Spleen (tissue), 11 donors: Measurements from ENCODE around the gene ZNF732. TPM values are rescaled to one million over a fixed set of nuclear protein-coding genes. Genes with fewer than 3 reads are reported as not detected.
A peak's percentile ranks its signal among the peaks of the same experiment; 100 is the strongest.
"Not testable (repeated sequence)": the region's sequence is repeated elsewhere in the genome, so short reads cannot be mapped to it uniquely, and the experiment has no call there.

Source experiments
- DNase-seq: peaks from one replicate; pipeline ENCODE4 v3.0.0-alpha.2; 2020
- H3K27ac ChIP-seq, 8 donors: fragments of 200-600 bp; sonication (generic) in 7 of 8; 1 replicate in 4 of 8; 2 replicates in 4 of 8; pipeline versions ENCODE4 v1.5.0 to v1.8.0; 2016 to 2021; ENCODE audit warnings: inconsistent platforms in 4 of 8, mild to moderate bottlenecking in 4 of 8, moderate library complexity in 1 of 8
- H3K27me3 ChIP-seq, 7 donors: fragments of 200-600 bp; sonication (generic) in 6 of 7; replicated peaks in 1 of 7; 1 replicate in 4 of 7; 2 replicates in 3 of 7; pipeline versions ENCODE4 v1.5.0 to v1.8.0; 2016 to 2021; ENCODE audit warnings: inconsistent platforms in 3 of 7, mild to moderate bottlenecking in 1 of 7
- H3K36me3 ChIP-seq, 6 donors: fragments of 200-600 bp; sonication (generic) in 5 of 6; 1 replicate in 4 of 6; 2 replicates in 2 of 6; pipeline versions ENCODE4 v1.5.0 to v1.8.0; 2016 to 2021; ENCODE audit warnings: inconsistent platforms in 2 of 6
- H3K4me1 ChIP-seq, 6 donors: fragments of 200-600 bp; sonication (generic) in 5 of 6; 1 replicate in 3 of 6; 2 replicates in 3 of 6; pipeline versions ENCODE4 v1.5.0 to v1.8.0; 2016 to 2021; ENCODE audit warnings: inconsistent platforms in 3 of 6
- H3K4me3 ChIP-seq, 8 donors: fragments of 200-600 bp; sonication (generic) in 7 of 8; 1 replicate in 4 of 8; 2 replicates in 4 of 8; pipeline versions ENCODE4 v1.5.0 to v1.8.0; 2016 to 2021; ENCODE audit warnings: inconsistent platforms in 4 of 8, mild to moderate bottlenecking in 4 of 8, moderate library complexity in 2 of 8
- H3K9me3 ChIP-seq, 8 donors: fragments of 200-600 bp; sonication (generic) in 7 of 8; 1 replicate in 4 of 8; 2 replicates in 4 of 8; pipeline versions ENCODE4 v1.5.0 to v1.8.0; 2016 to 2021; ENCODE audit warnings: inconsistent platforms in 4 of 8
- CTCF ChIP-seq, 11 experiments: fragments of 200-600 bp in 7 of 11; fragments of 450-650 bp in 4 of 11; sonication (generic) in 4 of 11; IDR thresholded peaks in 8 of 11; conservative IDR thresholded peaks in 3 of 11; 1 replicate in 7 of 11; 2 replicates in 4 of 11; pipeline versions ENCODE4 v1.4.0 to v1.8.0; 2016 to 2021; ENCODE audit warnings: antibody characterized with exemption in 11 of 11, inconsistent platforms in 4 of 11, mild to moderate bottlenecking in 1 of 11
- POLR2A ChIP-seq, 3 donors: fragments of 450-650 bp; IDR thresholded peaks; one replicate each; pipeline ENCODE4 v1.5.1; 2017; ENCODE audit warnings: antibody characterized with exemption in 3 of 3, mild to moderate bottlenecking in 1 of 3
- POLR2AphosphoS5 ChIP-seq, 3 donors: sonication (generic); formaldehyde crosslinking; IDR thresholded peaks; one replicate each; pipeline ENCODE4 v1.5.1; 2017; ENCODE audit warnings: antibody characterized with exemption in 3 of 3
- WGBS, 5 donors: extraction: QIAGEN DNeasy Blood & Tissue Kit in 3 of 5; methylation state at CpG; one replicate each; pipeline versions ENCODE4 v1.1.5 to v1.1.7; 2013 to 2018; 5-methylcytosine and 5-hydroxymethylcytosine counted together
- intact Hi-C: fragments of 100-400 bp; cut with DNase I; formaldehyde crosslinking; loops from one replicate; pipeline ENCODE4 v1.15.0; 2023; ENCODE audit warnings: low total_unique reads
- polyA plus RNA-seq, 3 donors: library from polyadenylated mRNA; stranded (reverse); fragments of 200-250 nt; gene quantifications; one replicate each; pipeline ENCODE4 v1.2.1, GENCODE V29; 2013
- total RNA-seq, 7 donors: library from RNA; depleted of rRNA in 3 of 7; stranded (reverse); fragments of >200 nt in 3 of 7; fragmentation: NEBNext Ultra II Directional in 4 of 7; extraction: Animal tissue kit (Norgen Biotek cat#: 25700) in 4 of 7; gene quantifications; one replicate each; pipeline versions ENCODE4 v1.1.0 to v1.2.1, GENCODE V29; 2016 to 2021
- donor health status: healthy with polysubstance abuse.
- donor health status: DM: no; HTN: no; CAD: no; lungs with moderate emphysema.
- donor health status: DM: no; HTN: no; CAD: no.
- donor health status: Bipolar disorder and iron deficiency.
- donor health status: healthy.
- donor health status: DM: no; HTN: no; CAD: no.
- donor health status: DM: yes; HTN: yes; CAD: no.

The ZNF732 gene
- total and polyA plus RNA-seq, 10 donors = 0.10 to 0.28 (median 0.18) TPM; not detected in 6

DNA sequence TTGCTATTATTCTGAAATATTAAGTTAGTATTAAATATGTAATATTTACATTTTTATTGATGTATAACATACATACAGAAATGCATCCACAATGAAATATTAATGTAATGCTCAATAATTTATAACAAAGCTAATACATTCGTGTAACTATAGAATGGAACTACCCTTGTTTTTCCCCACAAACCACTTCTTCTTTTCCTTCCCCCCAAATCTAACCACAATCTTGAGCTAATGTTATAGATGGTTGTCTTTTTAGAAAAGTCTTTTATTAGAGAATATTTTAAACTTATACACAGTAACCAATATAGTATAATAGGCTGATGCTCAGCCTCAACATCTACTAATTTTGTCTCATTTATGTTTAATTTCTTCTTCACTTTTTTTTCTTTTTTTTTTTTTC lies 4.5 kb upstream of the ZNF732 start:
- H3K36me3 ChIP-seq = no peaks in the 10 kb centered on the region
- no peak overlapping the region for H3K27ac ChIP-seq
- no peak for TF ChIP-seq POLR2A (IDR thresholded peaks at IDR 0.05)
- no peak for TF ChIP-seq CTCF (IDR thresholded peaks at IDR 0.05 in 8 of 11, conservative IDR thresholded peaks at IDR 0.05 in 3 of 11)
- no peak for TF ChIP-seq POLR2AphosphoS5 (IDR thresholded peaks at IDR 0.05)
- WGBS, 5 donors = 31 to 47% (median 33%) methylated on average over 1 of the region's 1 CpG
- no peak for DNase-seq
- peaks cover 0 to 97% (median 75%) of the 10 kb centered on the region in 8 donors for H3K9me3 ChIP-seq
- peaks cover 0 to 7% (median 0%) of the 10 kb centered on the region in 7 donors for H3K27me3 ChIP-seq
- intact Hi-C loops = no loop called here
- H3K4me1 ChIP-seq = peaks cover 0 to 6% (median 0%) of the 10 kb centered on the region in 6 donors
- H3K4me3 ChIP-seq = no peak overlapping the region

GRCh38 chr4:306551-306961 lies 1.3 kb upstream of the ZNF732 start:
- peaks cover 0 to 6% (median 0%) of the 10 kb centered on the region in 6 donors for H3K4me1 ChIP-seq
- TF ChIP-seq CTCF (IDR thresholded peaks at IDR 0.05 in 8 of 11, conservative IDR thresholded peaks at IDR 0.05 in 3 of 11) = no peak
- TF ChIP-seq POLR2A (IDR thresholded peaks at IDR 0.05) = no peak
- no peak for TF ChIP-seq POLR2AphosphoS5 (IDR thresholded peaks at IDR 0.05)
- no peak for DNase-seq
- no peak overlapping the region for H3K27ac ChIP-seq
- no peak overlapping the region for H3K4me3 ChIP-seq
- peaks cover 0 to 22% (median 0%) of the 10 kb centered on the region in 7 donors for H3K27me3 ChIP-seq
- H3K36me3 ChIP-seq = no peaks in the 10 kb centered on the region
- intact Hi-C loops = no loop called here
- WGBS, 5 donors = 17 to 37% (median 30%) methylated on average over 3 of the region's 3 CpGs
- H3K9me3 ChIP-seq = peaks cover 0 to 100% (median 91%) of the 10 kb centered on the region in 8 donors

DNA sequence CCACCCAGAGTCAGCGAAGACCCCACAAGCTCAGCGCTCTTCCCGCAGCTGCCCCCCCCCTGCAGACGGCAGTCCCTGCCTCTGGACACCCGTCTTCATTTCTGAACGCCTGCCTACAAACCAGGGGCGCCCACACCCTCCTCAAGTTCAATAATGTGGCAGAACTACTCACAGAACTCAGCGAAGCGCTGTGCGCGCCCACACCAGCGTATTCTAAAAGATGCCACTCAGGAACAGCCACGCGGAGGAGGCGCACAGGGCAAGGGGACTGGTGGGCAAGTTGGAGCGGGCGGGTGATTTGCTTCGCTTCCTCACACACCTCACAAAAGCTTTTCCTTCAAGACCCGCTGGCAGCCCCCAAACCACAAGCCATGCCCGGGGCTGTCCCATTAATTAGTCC lies 758 bp downstream of the ZNF732 start:
- Histone ChIP-seq H3K27me3 (peaks cover 0 to 22% (median 0%) of the 10 kb centered on the region in 7 donors), H3K9me3 (peaks cover 0 to 95% (median 84%) of the 10 kb centered on the region in 8 donors), H3K4me3 (peak overlapping the region in 4 of 8 donors; percentile 33 to 63 (median 42))
- H3K36me3 ChIP-seq, H3K4me1 ChIP-seq, H3K27ac ChIP-seq, intact Hi-C loops, DNase-seq: not testable (repeated sequence)
- 24 to 39% (median 27%) methylated on average over 19 to 20 of the region's 20 CpGs for WGBS, 5 donors

DNA sequence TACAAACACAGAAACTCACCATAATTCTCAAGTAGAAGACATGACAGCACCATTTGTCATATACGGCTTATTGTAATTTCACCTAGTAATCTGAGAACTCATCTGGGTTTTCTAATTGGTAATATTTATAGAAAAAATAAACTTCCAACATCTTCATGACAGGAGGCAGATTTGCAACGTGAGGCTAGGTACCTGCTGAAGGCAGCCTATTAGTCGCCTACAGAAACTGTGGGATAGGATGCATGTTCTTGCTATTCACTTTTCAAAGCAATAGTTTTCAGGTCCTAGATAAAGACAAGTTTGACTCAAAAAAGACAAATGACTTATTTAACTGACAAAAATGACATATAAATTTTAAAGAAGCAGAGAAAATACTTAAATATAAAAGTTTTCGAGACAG lies 2.9 kb downstream of the ZNF732 start:
- Histone ChIP-seq H3K9me3 (peaks cover 0 to 89% (median 76%) of the 10 kb centered on the region in 8 donors), H3K27ac (no peak overlapping the region), H3K4me1 (peaks cover 0 to 6% (median 0%) of the 10 kb centered on the region in 6 donors), H3K27me3 (peaks cover 0 to 22% (median 0%) of the 10 kb centered on the region in 7 donors), H3K36me3 (no peaks in the 10 kb centered on the region), H3K4me3 (no peak overlapping the region)
- intact Hi-C loops = no loop called here
- no peak for TF ChIP-seq POLR2AphosphoS5 (IDR thresholded peaks at IDR 0.05)
- no peak for TF ChIP-seq POLR2A (IDR thresholded peaks at IDR 0.05)
- no peak for TF ChIP-seq CTCF (IDR thresholded peaks at IDR 0.05 in 8 of 11, conservative IDR thresholded peaks at IDR 0.05 in 3 of 11)
- 92 to 97% (median 94%) methylated on average over 4 of the region's 4 CpGs for WGBS, 5 donors
- DNase-seq = no peak

DNA sequence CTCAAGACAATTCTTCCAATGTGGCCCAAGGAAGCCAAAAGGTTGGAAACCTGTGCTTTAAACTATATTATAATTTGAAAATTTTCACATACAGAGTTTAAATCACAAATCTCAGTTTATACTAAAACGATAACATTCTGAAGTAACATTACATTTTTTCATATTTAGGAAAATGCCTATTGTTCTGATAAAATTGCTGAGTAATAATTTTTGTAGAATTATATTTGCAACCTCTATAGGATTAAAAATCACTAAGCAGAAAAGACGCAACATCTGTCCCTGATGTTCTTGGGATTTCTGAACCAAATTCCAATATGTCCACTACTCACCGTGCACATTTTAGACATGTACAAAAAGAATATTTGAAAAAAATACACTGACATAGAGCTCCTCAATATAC lies 10.5 kb downstream of the ZNF732 start:
- TF ChIP-seq POLR2A (IDR thresholded peaks at IDR 0.05) (no peak), POLR2AphosphoS5 (IDR thresholded peaks at IDR 0.05) (no peak), CTCF (IDR thresholded peaks at IDR 0.05 in 8 of 11, conservative IDR thresholded peaks at IDR 0.05 in 3 of 11) (no peak)
- H3K36me3 ChIP-seq = no peaks in the 10 kb centered on the region
- intact Hi-C loops = no loop called here
- no peaks in the 10 kb centered on the region for H3K4me1 ChIP-seq
- DNase-seq = no peak
- H3K27me3 ChIP-seq = no peaks in the 10 kb centered on the region
- 91 to 98% (median 93%) methylated on average over 3 of the region's 3 CpGs for WGBS, 5 donors
- no peak overlapping the region for H3K4me3 ChIP-seq
- peaks cover 5 to 92% (median 74%) of the 10 kb centered on the region in 8 donors for H3K9me3 ChIP-seq
- H3K27ac ChIP-seq = no peak overlapping the region
